Gastrocnemius medialis (tissue), 4 donors: ENCODE data around the gene TEX2.
"Not testable (repeated sequence)": the region's sequence is repeated elsewhere in the genome, so short reads cannot be mapped to it uniquely, and the experiment has no call there.

Experiments
- POLR2A ChIP-seq, 2 donors: fragments of 450-650 bp; IDR thresholded peaks; one replicate each; pipeline ENCODE4 v1.6.1; 2017; ENCODE audit warnings: antibody characterized with exemption in 2 of 2, mild to moderate bottlenecking in 2 of 2, moderate library complexity in 2 of 2
- TF ChIP-seq, protein P1 (sequence below), 5 experiments: fragments of 450-650 bp in 3 of 5; fragments of 200-600 bp in 2 of 5; sonication (generic) in 2 of 5; IDR thresholded peaks in 4 of 5; conservative IDR thresholded peaks in 1 of 5; 1 replicate in 4 of 5; 2 replicates in 1 of 5; pipeline ENCODE4 v1.5.1; 2016 to 2019; ENCODE audit warnings: antibody characterized with exemption in 5 of 5, mild to moderate bottlenecking in 3 of 5, moderate library complexity in 3 of 5

GRCh38 chr17:64179024-64179423 lies 84.0 kb downstream of the TEX2 start:
- TF ChIP-seq, protein P1, sequence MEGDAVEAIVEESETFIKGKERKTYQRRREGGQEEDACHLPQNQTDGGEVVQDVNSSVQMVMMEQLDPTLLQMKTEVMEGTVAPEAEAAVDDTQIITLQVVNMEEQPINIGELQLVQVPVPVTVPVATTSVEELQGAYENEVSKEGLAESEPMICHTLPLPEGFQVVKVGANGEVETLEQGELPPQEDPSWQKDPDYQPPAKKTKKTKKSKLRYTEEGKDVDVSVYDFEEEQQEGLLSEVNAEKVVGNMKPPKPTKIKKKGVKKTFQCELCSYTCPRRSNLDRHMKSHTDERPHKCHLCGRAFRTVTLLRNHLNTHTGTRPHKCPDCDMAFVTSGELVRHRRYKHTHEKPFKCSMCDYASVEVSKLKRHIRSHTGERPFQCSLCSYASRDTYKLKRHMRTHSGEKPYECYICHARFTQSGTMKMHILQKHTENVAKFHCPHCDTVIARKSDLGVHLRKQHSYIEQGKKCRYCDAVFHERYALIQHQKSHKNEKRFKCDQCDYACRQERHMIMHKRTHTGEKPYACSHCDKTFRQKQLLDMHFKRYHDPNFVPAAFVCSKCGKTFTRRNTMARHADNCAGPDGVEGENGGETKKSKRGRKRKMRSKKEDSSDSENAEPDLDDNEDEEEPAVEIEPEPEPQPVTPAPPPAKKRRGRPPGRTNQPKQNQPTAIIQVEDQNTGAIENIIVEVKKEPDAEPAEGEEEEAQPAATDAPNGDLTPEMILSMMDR (IDR thresholded peaks at IDR 0.05 in 4 of 5, conservative IDR thresholded peaks at IDR 0.05 in 1 of 5), result not testable (repeated sequence)
- TF ChIP-seq POLR2A (IDR thresholded peaks at IDR 0.05), result not testable (repeated sequence)
